Left ventricle myocardium inferior (tissue), 1 donor: ENCODE data around the gene ZNF441. TPM values are rescaled to one million over a fixed set of nuclear protein-coding genes. Genes with fewer than 3 reads are reported as not detected.

Source experiments
- DNase-seq: peaks from one replicate; pipeline ENCODE4 v3.0.0-alpha.2; 2020
- H3K27ac ChIP-seq: fragments of 200-600 bp; replicated peaks from 2 replicates; pipeline ENCODE4 v1.8.0; 2021
- H3K27me3 ChIP-seq: fragments of 200-600 bp; 2 replicates; pipeline ENCODE4 v1.8.0; 2021; ENCODE audit warnings: low read depth
- H3K36me3 ChIP-seq: fragments of 200-600 bp; 2 replicates; pipeline ENCODE4 v1.8.0; 2021
- H3K4me1 ChIP-seq: fragments of 200-600 bp; 2 replicates; pipeline ENCODE4 v1.8.0; 2021
- H3K4me3 ChIP-seq: fragments of 200-600 bp; 2 replicates; pipeline ENCODE4 v1.8.0; 2021; ENCODE audit warnings: mild to moderate bottlenecking, moderate library complexity
- H3K9me3 ChIP-seq: fragments of 200-600 bp; replicated peaks from 2 replicates; pipeline ENCODE4 v1.8.0; 2021
- CTCF ChIP-seq: fragments of 200-600 bp; IDR thresholded peaks from 2 replicates; pipeline ENCODE4 v1.8.0; 2021; ENCODE audit warnings: antibody characterized with exemption, mild to moderate bottlenecking, borderline replicate concordance
- intact Hi-C: fragments of 100-400 bp; cut with micrococcal nuclease; formaldehyde crosslinking; loops from one replicate; pipeline ENCODE4 v1.11.0; 2022
- total RNA-seq: library from RNA; stranded (reverse); fragmentation: NEBNext Ultra II Directional; extraction: Animal tissue kit (Norgen Biotek cat#: 25700); gene quantifications from one replicate; pipeline ENCODE4 v1.2.1, GENCODE V29; 2021
- donor health status: DM: no; HTN: yes; CAD: no; lungs with severe emphysema.

Gene ZNF441
- total RNA-seq, 1 donor from 2014 or later = 4.3 TPM

GRCh38 chr19:11797491-11797890 lies 30.7 kb downstream of the ZNF441 start:
- no peaks in the 10 kb centered on the region for H3K27me3 ChIP-seq
- TF ChIP-seq CTCF = peak; percentile 92
- H3K4me3 ChIP-seq = peak overlapping the region; percentile 92
- peak; percentile 85 for DNase-seq
- intact Hi-C loops = no loop called here
- peaks cover 27% of the 10 kb centered on the region for H3K4me1 ChIP-seq
- no peaks in the 10 kb centered on the region for H3K9me3 ChIP-seq
- H3K27ac ChIP-seq = peak overlapping the region; percentile 94
- H3K36me3 ChIP-seq = no peaks in the 10 kb centered on the region

GRCh38 chr19:11798391-11799330 lies 31.9 kb downstream of the ZNF441 start, which contains the start of gene ZNF491:
ZNF491 (plus strand) TSS chr19:11798523; CDS start chr19:11805954, 7,431 bp downstream.
- peak within 1 kb of the TSS; percentile 92 for H3K4me3 ChIP-seq
- no peaks in the 10 kb centered on the region for H3K9me3 ChIP-seq
- H3K36me3 ChIP-seq = no peaks in the 10 kb centered on the region
- intact Hi-C loops = no loop called here
- no peaks in the 10 kb centered on the region for H3K27me3 ChIP-seq
- peak; percentile 93 for DNase-seq
- peak; percentile 51 for TF ChIP-seq CTCF
- peaks cover 27% of the 10 kb centered on the region for H3K4me1 ChIP-seq
- peak within 1 kb of the TSS; percentile 94 for H3K27ac ChIP-seq

- TF ChIP-seq CTCF = no peak
- no peak for DNase-seq
- H3K27me3 ChIP-seq = no peaks in the 10 kb centered on the region
- H3K27ac ChIP-seq = no peak overlapping the region
- H3K4me1 ChIP-seq = no peaks in the 10 kb centered on the region
- intact Hi-C loops = no loop called here
- peaks cover 51% of the 10 kb centered on the region for H3K36me3 ChIP-seq
- H3K4me3 ChIP-seq = no peak overlapping the region
- peaks cover 44% of the 10 kb centered on the region for H3K9me3 ChIP-seq
Measured at GRCh38 chr19:11806354-11807098, 39.7 kb downstream of the ZNF441 start.

- intact Hi-C loops = no loop called here
- TF ChIP-seq CTCF = no peak
- Histone ChIP-seq H3K4me3 (no peak overlapping the region), H3K4me1 (no peaks in the 10 kb centered on the region), H3K27ac (no peak overlapping the region), H3K9me3 (peaks cover 44% of the 10 kb centered on the region), H3K36me3 (peaks cover 51% of the 10 kb centered on the region), H3K27me3 (no peaks in the 10 kb centered on the region)
- DNase-seq = no peak
Measured at GRCh38 chr19:11807099-11807380, 40.2 kb downstream of the ZNF441 start.

- peaks cover 7% of the 10 kb centered on the region for H3K36me3 ChIP-seq
- peak overlapping the region; percentile 98 for H3K4me3 ChIP-seq
- no peaks in the 10 kb centered on the region for H3K9me3 ChIP-seq
- H3K4me1 ChIP-seq = peaks cover 38% of the 10 kb centered on the region
- H3K27ac ChIP-seq = peak overlapping the region; percentile 97
- TF ChIP-seq CTCF = no peak
- intact Hi-C loops = no loop called here
- H3K27me3 ChIP-seq = no peaks in the 10 kb centered on the region
- DNase-seq = no peak
Measured at GRCh38 chr19:11813703-11814028, 46.9 kb downstream of the ZNF441 start.
